T-helper 1 cell treated with Interleukin-12 subunit alpha and Interleukin-12 subunit beta and Interleukin-4 antibody, amounts not matched to agents 30 ng/mL and 1 ng/mL, for 36 hours (primary cell): ENCODE measurements around the gene CMC1. TPM values are rescaled to one million over a fixed set of nuclear protein-coding genes. Genes with fewer than 3 reads are reported as not detected.
"Not testable (repeated sequence)": the region's sequence is repeated elsewhere in the genome, so short reads cannot be mapped to it uniquely, and the experiment has no call there.

Experiments used
- intact Hi-C: fragments of 100-400 bp; cut with micrococcal nuclease; formaldehyde crosslinking; loops from one replicate; pipeline ENCODE4 v1.15.1; 2024
- total RNA-seq: library from RNA; stranded (reverse); gene quantifications from 2 replicates; pipeline ENCODE4 v1.2.3, GENCODE V29; 2022

Gene CMC1
- 19.0 and 19.1 TPM in 2 replicates for total RNA-seq

GRCh38 chr3:28241221-28242160 is at the start of gene CMC1:
TSS of gene CMC1 (plus strand) at chr3:28241619. CDS start at chr3:28241794, 175 bp downstream.
- intact Hi-C loops, result loop anchor here (1.0 to 10.0 kb wide), 9 partner anchors 69 to 874 kb away; partner anchors contain the start of genes NEK10 and SLC4A7

- intact Hi-C loops, result no loop called here
Measured at GRCh38 chr3:28198161-28198560, 43.3 kb upstream of the CMC1 start.

GRCh38 chr3:28198974-28199373 is 42.4 kb upstream of the CMC1 start:
- intact Hi-C loops, result no loop called here

GRCh38 chr3:28199643-28200042 is 41.8 kb upstream of the CMC1 start:
- intact Hi-C loops, result not testable (repeated sequence)

- intact Hi-C loops, result not testable (repeated sequence)
Measured at GRCh38 chr3:28200366-28200848, 41.0 kb upstream of the CMC1 start.

- intact Hi-C loops, result no loop called here
Measured at GRCh38 chr3:28206479-28206878, 34.9 kb upstream of the CMC1 start.

GRCh38 chr3:28207000-28207733 is 34.3 kb upstream of the CMC1 start:
- intact Hi-C loops, result no loop called here

- intact Hi-C loops, result loop anchor here (5.0 kb wide), 1 partner anchor 39 kb away; no protein-coding TSS in a partner anchor
Measured at GRCh38 chr3:28210968-28211713, 30.3 kb upstream of the CMC1 start.

- intact Hi-C loops, result loop anchor here (5.0 kb wide), 1 partner anchor 40 kb away; no protein-coding TSS in a partner anchor
Measured at GRCh38 chr3:28212681-28213080, 28.7 kb upstream of the CMC1 start.

- intact Hi-C loops, result no loop called here
Measured at GRCh38 chr3:28215407-28215806, 26.0 kb upstream of the CMC1 start.

- intact Hi-C loops, result no loop called here
Measured at GRCh38 chr3:28218071-28218916, 23.1 kb upstream of the CMC1 start.

- intact Hi-C loops, result no loop called here
Measured at GRCh38 chr3:28218917-28219198, 22.6 kb upstream of the CMC1 start.

GRCh38 chr3:28224430-28224829 is 17.0 kb upstream of the CMC1 start:
- intact Hi-C loops, result no loop called here

- intact Hi-C loops, result no loop called here
Measured at GRCh38 chr3:28226020-28226419, 15.4 kb upstream of the CMC1 start.

GRCh38 chr3:28228623-28229022 is 12.8 kb upstream of the CMC1 start:
- intact Hi-C loops, result no loop called here

- intact Hi-C loops, result no loop called here
Measured at GRCh38 chr3:28232659-28233058, 8.8 kb upstream of the CMC1 start.

GRCh38 chr3:28234454-28234853 is 7.0 kb upstream of the CMC1 start:
- intact Hi-C loops, result no loop called here

- intact Hi-C loops, result no loop called here
Measured at GRCh38 chr3:28239108-28239507, 2.3 kb upstream of the CMC1 start.

- intact Hi-C loops, result loop anchor here (5.0 to 10.0 kb wide), 4 partner anchors 88 to 873 kb away; partner anchors contain the start of gene NEK10
Measured at GRCh38 chr3:28240441-28240840, 978 bp upstream of the CMC1 start.

GRCh38 chr3:28242519-28242918 is 1.1 kb downstream of the CMC1 start:
- intact Hi-C loops, result loop anchor here (5.0 to 10.0 kb wide), 4 partner anchors 90 to 875 kb away; partner anchors contain the start of gene NEK10
